IPS-NIHi11 (cell line): ENCODE measurements around the gene MYO1D.
"Not testable (repeated sequence)": the region's sequence is repeated elsewhere in the genome, so short reads cannot be mapped to it uniquely, and the experiment has no call there.

Source experiments
- DNase-seq: peaks from one replicate; pipeline ENCODE4 v3.0.0; 2012; ENCODE audit warnings: mixed read lengths, low spot score

The MYO1D gene

DNA sequence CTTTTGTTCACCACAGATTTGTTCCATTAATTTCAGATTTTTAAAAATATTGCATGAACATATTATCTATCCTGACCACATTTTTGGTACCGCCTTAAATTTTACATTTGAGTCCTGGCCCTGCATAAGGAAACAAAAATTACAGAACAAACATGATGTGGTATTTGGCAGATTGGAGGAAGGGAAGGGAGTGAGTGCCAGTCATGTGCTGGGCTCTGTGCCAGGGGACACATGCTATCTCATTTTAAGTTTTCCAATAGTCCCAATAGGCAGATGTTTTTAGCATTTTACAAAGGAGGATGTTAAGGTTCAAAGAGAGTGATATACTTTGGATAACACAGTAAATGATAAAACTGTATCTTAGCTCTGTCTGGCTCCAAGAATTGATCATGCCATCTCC lies 205.0 kb downstream of the MYO1D start:
- no peak for DNase-seq

DNA sequence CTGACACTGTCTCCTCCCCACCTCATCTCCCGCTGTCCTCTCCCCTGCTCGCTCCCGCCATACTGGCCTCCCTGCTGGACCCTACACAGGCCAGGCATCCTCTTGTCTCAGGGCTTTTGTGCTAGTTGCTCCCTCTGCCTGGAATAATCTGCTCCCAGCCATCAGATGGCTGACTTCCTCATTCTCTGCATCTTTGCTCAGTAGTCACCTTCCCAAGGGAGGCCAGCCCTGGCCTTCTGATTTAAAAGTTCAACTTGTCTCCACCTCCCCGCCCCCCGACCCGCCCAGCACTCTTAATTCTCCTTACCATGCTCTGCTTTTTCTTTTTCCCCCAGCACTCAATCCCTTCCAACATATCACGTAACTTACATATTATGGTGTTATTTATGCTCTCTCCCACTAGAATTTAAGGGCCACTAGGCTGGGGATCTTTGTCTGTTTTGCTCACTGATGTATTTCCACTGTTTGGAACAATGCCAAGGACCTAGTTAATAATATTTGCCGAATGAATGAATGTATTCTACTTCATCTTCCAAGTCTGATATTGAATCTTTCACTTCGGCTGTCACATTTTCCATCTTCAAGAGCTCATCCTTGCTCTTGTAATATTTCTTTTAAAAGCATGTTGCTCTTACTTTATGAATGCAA lies 211.9 kb downstream of the MYO1D start:
- DNase-seq: no peak

DNA sequence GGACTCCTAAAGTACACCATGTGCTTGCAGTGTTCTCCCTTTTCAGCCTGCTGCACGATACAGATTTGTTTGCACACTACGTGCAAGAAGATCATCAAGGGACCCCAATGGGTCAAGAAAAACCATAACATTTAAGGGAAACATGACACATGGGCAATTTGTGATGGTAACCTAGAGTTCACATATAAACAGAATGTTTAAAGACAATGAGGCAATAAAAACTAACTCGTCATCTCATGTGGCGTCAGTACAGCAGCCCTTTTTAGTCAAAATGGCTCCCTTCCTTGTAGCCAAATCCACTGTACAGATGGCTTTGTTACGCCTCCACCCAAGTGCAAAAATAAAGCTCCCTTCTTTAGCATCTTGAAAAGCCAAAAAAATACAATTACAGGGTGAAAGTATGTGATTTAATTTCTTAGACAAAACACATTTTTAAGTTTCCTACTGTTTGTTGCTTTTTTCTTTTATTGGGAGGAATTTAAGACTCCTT lies 216.4 kb downstream of the MYO1D start:
- DNase-seq: no peak

DNA sequence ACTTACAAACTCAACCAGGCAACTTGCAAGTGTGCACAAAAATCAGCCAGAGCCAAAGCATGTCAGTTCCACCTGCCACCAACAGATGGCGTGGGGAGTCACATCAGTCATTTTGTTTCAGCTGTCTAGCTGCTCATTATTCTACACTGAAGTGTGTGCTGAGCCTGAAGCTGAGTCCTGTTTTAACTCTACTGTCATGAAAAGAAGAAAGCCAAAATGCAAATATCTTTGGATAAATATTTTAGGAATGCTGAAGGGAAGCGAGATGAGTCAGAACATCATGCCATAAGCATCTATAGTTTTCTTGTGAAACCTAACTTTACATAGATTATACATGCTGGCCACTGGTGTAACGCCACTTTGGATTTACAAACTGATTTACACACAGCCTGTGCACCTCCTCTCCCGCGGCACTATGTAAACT lies 217.5 kb downstream of the MYO1D start:
- DNase-seq: peak; percentile 82

- DNase-seq: no peak
Measured at GRCh38 chr17:32658470-32659418, 218.2 kb downstream of the MYO1D start.

DNA sequence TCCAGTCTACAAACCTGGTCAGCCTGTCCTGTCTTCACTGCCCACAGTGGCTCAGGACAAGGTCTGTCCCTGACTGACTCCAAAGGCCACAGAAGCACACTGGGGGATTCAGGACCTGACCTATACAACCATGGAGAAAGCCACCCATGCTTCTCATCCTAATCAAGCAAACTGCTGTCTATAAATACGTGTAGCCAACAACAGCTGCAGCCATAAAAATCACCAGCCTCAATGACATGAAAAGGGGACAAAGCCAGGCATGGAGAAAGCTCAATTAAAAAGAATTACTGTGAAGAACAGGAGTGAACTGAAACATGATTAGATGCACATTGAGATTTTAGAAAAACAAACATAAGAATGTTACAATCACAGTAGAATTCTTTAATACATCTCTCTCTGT lies 220.0 kb downstream of the MYO1D start:
- DNase-seq: no peak

DNA sequence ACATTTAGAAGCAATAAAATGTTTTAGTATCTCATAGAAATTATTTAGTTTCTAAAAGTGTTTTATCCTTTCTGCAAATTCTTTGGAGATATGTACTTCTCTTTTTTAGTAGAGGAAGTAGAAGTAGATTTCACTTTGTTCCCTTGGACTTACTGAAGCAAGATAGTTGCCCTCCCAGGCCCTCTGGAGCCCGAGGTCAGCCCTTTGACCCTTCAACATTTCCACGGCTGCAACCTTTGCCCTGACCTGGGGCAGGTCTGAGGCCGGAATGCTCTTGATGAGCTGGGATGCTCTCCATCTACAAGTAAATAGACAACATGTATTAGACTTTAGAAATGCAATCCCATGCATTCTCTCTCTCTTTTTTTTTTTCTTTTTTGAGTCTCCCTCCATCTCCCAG lies 222.6 kb downstream of the MYO1D start:
- DNase-seq: no peak

DNA sequence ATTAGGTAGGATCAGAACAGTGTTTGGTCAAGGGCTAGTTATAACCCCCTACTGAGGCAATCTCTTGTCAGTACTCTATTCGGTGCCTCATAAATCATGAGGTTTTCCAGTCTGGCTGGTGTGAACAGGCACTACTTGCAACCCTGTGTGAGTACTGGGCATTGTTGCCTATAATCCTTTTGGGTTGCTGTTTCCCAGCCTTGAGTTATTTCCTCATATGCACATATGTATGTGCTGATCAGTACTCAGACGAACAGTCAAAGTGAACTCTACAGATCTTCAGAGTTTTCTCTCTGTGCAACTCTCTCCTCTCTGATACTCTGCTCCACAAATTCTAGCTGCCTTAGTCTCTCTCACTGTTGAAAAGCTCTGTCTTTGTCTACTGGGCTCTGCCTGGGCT lies 225.8 kb downstream of the MYO1D start:
- no peak for DNase-seq

DNA sequence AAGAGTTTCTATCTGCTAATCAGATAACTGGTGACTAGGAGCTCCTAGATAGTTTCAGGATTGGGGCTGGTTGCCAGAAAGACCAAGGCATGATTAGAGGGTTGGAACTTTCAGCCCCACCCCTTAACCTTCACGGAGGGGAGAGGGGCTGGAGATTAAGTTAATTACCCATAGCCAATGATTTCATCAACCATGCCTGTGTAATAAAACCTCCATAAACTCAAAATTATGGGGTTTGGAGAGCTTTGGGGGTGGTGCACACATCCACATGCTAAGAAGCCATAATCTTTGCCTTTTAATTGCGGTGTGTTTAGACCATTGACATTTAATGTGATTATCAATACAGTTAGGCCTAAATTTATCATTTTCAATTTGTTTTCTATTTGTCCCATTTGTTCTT lies 228.5 kb downstream of the MYO1D start:
- DNase-seq: no peak

GRCh38 chr17:32646941-32647340 lies 230.0 kb downstream of the MYO1D start:
- DNase-seq: no peak

DNA sequence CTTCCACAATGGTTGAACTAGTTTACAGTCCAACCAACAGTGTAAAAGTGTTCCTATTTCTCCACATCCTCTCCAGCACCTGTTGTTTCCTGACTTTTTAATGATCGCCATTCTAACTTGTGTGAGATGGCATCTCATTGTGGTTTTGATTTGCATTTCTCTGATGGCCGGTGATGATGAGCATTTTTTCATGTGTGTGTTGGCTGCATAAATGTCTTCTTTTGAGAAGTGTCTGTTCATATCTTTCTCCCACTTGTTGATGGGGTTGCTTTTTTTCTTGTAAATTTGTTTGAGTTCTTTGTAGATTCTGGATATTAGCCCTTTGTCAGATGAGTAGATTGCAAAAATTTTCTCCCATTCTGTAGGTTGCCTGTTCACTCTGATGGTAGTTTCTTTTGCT lies 235.4 kb downstream of the MYO1D start:
- not testable (repeated sequence) for DNase-seq

- DNase-seq: no peak
Measured at GRCh38 chr17:32636598-32637218, 240.2 kb downstream of the MYO1D start.

DNA sequence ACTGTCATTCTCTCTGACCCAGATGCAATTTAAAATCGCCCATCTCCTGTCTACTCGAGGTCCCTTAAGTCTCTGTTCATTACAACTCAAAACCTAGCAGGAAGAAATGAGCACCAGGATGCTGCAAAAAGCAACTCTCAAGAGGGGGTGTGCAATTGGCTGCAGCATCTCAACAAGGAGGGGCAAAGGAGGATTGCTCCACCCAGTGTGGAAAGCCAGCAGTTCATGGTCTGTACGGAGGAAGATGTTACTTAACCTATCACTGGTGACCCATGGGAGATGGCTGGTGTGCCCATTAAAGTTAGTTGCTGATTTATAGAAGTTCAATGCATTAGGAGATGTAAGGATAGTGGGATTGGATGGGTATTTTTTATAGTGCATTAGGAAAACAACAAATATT lies 242.8 kb downstream of the MYO1D start:
- peak; percentile 13 for DNase-seq

DNA sequence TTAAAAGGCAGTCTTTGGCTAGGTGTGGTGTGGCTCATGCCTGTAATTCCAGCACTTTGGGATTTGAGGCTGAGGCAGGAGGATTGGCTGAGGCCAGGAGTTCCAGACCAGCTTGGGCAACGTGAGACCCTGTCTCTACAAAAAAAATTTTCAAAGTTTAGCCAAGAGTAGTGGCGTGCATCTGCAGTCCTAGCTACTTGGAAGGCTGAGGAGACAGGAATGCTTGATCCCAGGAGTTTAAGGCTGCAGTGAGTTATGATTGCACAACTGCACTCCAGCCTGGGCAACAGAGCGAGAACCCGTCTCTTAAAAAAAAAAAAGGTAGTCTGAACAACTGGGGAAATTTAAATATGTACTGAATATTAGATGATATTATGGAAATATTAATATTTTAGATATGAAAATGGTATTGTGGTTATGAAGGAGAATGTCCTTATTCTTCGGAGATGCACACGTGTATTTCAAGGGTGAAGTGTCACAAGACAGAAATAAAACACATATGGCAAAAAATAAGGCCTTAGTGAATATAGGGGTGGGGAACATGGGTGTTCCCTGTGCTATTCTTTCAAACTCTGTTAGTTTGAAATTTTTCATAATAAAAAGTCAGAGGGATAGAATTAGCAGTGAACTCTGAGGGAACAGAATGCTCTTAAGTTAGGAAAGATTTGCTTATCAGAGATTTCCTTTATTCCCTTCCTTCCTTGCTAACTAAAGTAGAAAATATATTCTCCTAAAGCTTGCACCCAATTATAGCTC lies 245.4 kb downstream of the MYO1D start:
- no peak for DNase-seq

- no peak for DNase-seq
Measured at GRCh38 chr17:32629563-32630190, 247.2 kb downstream of the MYO1D start.

GRCh38 chr17:32628271-32629044 lies 248.5 kb downstream of the MYO1D start:
- DNase-seq: no peak

- peak; percentile 83 for DNase-seq
Measured at GRCh38 chr17:32627239-32627996, 249.5 kb downstream of the MYO1D start.

DNA sequence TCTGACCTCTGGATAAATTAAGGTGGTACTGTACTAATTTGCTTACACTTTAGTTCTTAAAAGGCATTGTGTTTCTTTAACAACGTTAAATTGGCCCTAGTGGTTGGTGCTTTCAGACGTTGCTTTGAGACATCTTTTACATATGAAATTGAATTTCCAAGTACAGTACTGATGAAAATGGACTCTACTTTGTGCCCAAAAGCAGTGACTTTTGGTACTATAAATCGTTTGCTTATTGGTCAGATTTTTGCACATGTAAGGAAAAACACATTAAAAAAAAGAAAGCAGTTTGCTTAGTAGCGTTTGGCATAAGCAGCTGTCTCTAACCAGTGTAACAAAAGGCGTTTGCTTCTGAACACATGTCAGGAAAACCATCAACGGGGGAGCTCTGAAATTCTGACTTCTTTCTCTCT lies 250.5 kb downstream of the MYO1D start:
- no peak for DNase-seq

- DNase-seq: no peak
Measured at GRCh38 chr17:32625971-32626370, 251.0 kb downstream of the MYO1D start.

GRCh38 chr17:32623196-32623595 lies 253.7 kb downstream of the MYO1D start:
- DNase-seq: no peak
